ENCODE measurements around the gene ZNG1C.
"Not testable (repeated sequence)": the region's sequence is repeated elsewhere in the genome, so short reads cannot be mapped to it uniquely, and the experiment has no call there.

ZNG1C gene

DNA sequence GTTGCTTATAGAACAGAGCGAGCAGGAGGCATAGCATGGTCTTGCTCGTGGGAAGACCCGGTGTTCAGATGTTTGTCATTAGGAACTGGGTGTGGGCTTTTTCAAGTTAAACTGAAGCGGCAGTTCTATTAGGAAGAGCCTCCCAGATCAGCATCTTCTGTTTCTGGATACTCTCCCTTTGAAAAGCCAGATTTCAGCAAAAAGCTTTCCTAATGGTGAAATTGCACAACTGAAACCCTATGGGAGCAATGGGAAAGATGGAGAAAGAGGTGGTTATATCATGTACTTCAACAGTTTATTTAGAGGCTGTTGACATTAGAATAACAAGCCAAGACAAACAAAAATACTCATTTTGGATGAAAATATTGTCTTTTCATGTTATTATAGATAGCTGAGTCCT, 102.2 kb downstream of the ZNG1C start:
- H3K36me3 ChIP-seq (ENCODE audit: insufficient read depth, low read length); H2AFZ ChIP-seq (ENCODE audit: low read length); H4K20me1 ChIP-seq (ENCODE audit: insufficient read depth, low read length); H3K79me2 ChIP-seq (ENCODE audit: insufficient read depth, low read length); H3K4me1 ChIP-seq (ENCODE audit: insufficient read depth, low read length, severe bottlenecking); H3K9me2 ChIP-seq (ENCODE audit: low read depth, low read length); H3F3A ChIP-seq (ENCODE audit: insufficient read depth, low read length); H3K4me2 ChIP-seq (ENCODE audit: low read length); H3K27ac ChIP-seq (ENCODE audit: low read depth, low read length, poor library complexity, severe bottlenecking); H3K27me3 ChIP-seq (ENCODE audit: insufficient read depth, low read length); H3K9me3 ChIP-seq (ENCODE audit: low read length); H3K4me3 ChIP-seq (ENCODE audit: low read depth, low read length, poor library complexity, severe bottlenecking); H3K9ac ChIP-seq (ENCODE audit: low read length): not testable (repeated sequence)

Data from OCI-LY1 (cell line).